ENCODE measurements around the gene TMBIM6.

The TMBIM6 gene

DNA sequence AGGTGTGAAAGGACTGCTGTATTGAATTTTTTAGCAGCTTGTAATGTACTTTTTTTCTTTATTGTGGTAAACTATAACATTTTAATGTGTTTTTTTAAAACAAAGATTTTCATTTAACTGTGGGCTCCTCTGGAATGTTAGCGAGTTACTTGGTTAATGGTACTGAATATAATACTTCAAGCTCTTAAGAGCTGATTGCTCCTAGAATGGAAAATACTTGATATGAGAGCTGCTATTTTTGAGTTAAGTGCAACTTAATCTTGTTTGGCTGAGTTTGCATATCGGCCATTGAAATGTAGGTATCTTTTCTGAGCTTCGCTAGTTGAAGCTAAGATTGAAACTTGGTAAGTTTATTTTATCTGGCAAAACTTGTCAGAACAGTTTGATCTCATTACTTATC is 7.4 kb downstream of the TMBIM6 start:
- TF ChIP-seq POLR2AphosphoS5 (IDR thresholded peaks at IDR 0.05; ENCODE audit: low read depth, low read length) (no peak), REST (IDR thresholded peaks at IDR 0.05; ENCODE audit: insufficient read depth in 1 of 2, low read depth in 2 of 2, low read length in 2 of 2) (no peak), TAF1 (IDR thresholded peaks at IDR 0.05; ENCODE audit: borderline replicate concordance, insufficient read depth, low read length) (no peak), SIN3A (IDR thresholded peaks at IDR 0.05; ENCODE audit: borderline replicate concordance, insufficient read depth, low read length) (no peak), FOXP2 (optimal IDR thresholded peaks at IDR 0.05; ENCODE audit: borderline replicate concordance, extremely low read depth, extremely low read length, insufficient read depth) (no peak)

- TF ChIP-seq SIN3A (IDR thresholded peaks at IDR 0.05; ENCODE audit: borderline replicate concordance, insufficient read depth, low read length) (no peak), TAF1 (IDR thresholded peaks at IDR 0.05; ENCODE audit: borderline replicate concordance, insufficient read depth, low read length) (no peak), FOXP2 (optimal IDR thresholded peaks at IDR 0.05; ENCODE audit: borderline replicate concordance, extremely low read depth, extremely low read length, insufficient read depth) (no peak), REST (IDR thresholded peaks at IDR 0.05; ENCODE audit: insufficient read depth in 1 of 2, low read depth in 2 of 2, low read length in 2 of 2) (no peak), POLR2AphosphoS5 (IDR thresholded peaks at IDR 0.05; ENCODE audit: low read depth, low read length) (no peak)
Measured at GRCh38 chr12:49750027-49750995, 9.0 kb downstream of the TMBIM6 start.

GRCh38 chr12:49750996-49751393 is 9.6 kb downstream of the TMBIM6 start:
- TF ChIP-seq POLR2AphosphoS5 (IDR thresholded peaks at IDR 0.05; ENCODE audit: low read depth, low read length) (no peak), TAF1 (IDR thresholded peaks at IDR 0.05; ENCODE audit: borderline replicate concordance, insufficient read depth, low read length) (no peak), SIN3A (IDR thresholded peaks at IDR 0.05; ENCODE audit: borderline replicate concordance, insufficient read depth, low read length) (no peak), REST (IDR thresholded peaks at IDR 0.05; ENCODE audit: insufficient read depth in 1 of 2, low read depth in 2 of 2, low read length in 2 of 2) (no peak), FOXP2 (optimal IDR thresholded peaks at IDR 0.05; ENCODE audit: borderline replicate concordance, extremely low read depth, extremely low read length, insufficient read depth) (no peak)

DNA sequence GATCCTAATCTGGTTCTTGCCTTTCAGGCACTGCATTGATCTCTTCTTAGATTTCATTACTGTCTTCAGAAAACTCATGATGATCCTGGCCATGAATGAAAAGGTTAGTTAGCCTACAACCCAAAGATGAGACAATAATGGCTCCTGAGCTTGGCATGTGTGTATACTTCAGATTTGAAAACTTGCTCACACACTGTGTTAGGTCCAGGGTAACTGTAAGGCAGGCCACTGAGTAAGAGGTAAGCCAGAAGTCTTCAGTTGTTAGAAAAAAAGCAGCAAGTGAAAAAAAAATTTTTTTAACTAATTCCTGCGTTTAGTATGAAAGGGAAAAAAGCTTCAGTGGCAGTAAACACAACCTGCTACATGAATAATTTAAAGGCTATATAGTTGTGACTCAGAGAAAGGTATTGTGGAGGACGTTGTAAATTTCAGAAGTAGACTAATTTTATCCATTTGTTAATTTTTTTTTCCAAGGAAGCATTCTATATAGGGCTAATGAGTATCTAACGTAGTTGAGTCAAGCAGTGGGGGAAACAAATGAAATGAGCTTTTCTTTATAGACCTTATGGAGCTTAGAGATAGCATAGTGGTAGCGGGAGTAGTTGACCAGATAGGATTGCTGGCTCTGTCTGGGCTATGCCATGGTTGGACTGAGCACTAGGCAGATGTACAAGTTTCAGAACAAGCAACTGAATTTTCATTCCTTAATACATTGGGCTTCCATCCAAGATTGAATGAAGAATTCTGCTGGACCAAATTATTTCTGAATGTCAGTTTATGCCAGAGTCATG is 20.5 kb downstream of the TMBIM6 start:
- TF ChIP-seq REST (IDR thresholded peaks at IDR 0.05; ENCODE audit: insufficient read depth in 1 of 2, low read depth in 2 of 2, low read length in 2 of 2), result no peak

Data from PFSK-1 (cell line).